Measurements from ENCODE around the gene BIRC7.

GRCh38 chr20:63219866-63220521 is 15.7 kb upstream of the BIRC7 start:
- TF ChIP-seq FOXM1 (IDR thresholded peaks at IDR 0.05; ENCODE audit: borderline replicate concordance) = no peak
- no peak for TF ChIP-seq FOXK2 (IDR thresholded peaks at IDR 0.05)
- no peak for TF ChIP-seq TARDBP (IDR thresholded peaks at IDR 0.05)
- TF ChIP-seq BHLHE40 (IDR thresholded peaks at IDR 0.05; ENCODE audit: borderline replicate concordance) = no peak
- TF ChIP-seq HDGF (IDR thresholded peaks at IDR 0.05; ENCODE audit: borderline replicate concordance) = no peak
- TF ChIP-seq SP1 (IDR thresholded peaks at IDR 0.05) = no peak
- no peak for TF ChIP-seq LEF1 (IDR thresholded peaks at IDR 0.05; ENCODE audit: borderline replicate concordance)

Measured in HEK293T (cell line).